NCI-H345 treated with DMSO at 0.1 percent for 48 hours (cell line): Measurements from ENCODE around the gene RAB3GAP2.
"Not testable (repeated sequence)": the region's sequence is repeated elsewhere in the genome, so short reads cannot be mapped to it uniquely, and the experiment has no call there.

ENCODE experiments used
- DNase-seq: peaks from one replicate; lab custom pipeline; 2025; ENCODE audit not compliant: unreplicated experiment; lab: John Stamatoyannopoulos, UW

RAB3GAP2 gene

DNA sequence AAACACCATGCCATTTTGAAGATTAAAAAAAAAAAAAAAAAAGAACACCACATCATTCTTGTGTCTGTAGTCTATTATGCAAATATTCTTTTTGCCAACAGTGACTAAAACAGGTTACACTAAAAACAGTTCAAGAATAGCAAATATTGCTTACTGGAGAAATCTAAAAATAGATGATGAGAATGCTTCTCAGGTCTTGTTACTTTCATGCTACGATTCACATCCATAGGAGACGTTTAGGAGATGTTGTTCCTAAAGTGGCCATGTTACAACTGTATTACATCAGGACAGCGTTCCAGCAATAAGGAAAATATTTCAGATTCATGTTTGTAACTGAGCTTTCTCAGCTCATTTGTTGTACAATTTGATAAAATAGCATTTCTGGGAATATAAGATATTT lies 32.3 kb downstream of the RAB3GAP2 start:
- no peak for DNase-seq

DNA sequence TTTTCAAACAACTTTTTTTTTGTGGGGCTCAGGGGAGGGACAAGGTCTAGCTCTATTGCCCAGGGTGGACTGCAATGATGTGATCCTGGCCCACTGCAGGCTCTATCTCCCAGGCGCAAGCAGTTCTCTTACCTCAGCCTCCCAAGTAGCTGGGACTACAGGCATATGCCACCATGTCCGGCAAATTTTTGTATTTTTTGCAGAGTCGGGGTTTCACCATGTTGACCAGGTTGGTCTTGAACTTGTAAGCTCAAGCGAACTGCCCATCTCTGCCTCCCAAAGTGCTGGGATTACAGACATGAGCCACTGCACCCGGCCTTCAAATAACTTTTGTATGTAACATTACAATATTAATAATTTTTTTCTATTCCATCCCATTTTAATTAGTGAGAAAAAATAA lies 33.0 kb downstream of the RAB3GAP2 start:
- DNase-seq, result no peak

DNA sequence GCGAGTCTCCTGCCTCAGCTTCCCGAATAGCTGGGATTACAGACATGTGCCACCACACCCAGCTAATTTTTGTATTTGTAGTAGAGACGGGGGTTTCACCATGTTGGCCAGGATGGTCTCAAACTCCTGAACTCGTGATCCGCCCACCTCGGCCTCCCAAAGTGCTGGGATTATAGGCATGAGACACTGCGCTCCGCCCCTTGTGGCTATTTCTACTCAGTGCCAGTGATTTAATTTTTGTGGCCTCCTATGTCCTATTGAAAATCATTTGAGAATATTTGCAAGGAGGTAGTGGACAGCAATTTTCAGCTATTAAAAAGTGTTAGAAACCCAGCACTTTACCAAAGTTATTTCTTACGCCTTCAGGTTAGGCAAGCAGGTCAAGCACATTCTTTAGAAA lies 36.0 kb downstream of the RAB3GAP2 start:
- DNase-seq, result not testable (repeated sequence)

DNA sequence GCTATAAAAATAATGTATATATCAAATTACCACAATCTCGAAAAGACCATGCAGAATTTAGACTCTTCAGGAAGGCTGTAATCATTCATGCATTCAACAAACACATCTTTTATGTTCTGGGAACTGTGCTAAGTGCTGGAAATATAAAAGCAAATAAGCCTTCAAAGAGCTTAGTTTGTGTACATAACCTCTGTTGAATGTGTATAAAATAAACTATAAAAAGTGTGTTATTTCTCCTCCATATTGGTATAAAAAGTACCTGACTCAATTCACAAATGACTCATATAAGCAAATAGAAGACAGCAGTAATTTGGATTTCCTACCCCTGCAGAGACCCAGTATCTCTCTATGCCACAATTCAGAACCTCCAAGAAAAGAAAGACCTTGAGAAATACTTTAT lies 36.8 kb downstream of the RAB3GAP2 start:
- no peak for DNase-seq

DNA sequence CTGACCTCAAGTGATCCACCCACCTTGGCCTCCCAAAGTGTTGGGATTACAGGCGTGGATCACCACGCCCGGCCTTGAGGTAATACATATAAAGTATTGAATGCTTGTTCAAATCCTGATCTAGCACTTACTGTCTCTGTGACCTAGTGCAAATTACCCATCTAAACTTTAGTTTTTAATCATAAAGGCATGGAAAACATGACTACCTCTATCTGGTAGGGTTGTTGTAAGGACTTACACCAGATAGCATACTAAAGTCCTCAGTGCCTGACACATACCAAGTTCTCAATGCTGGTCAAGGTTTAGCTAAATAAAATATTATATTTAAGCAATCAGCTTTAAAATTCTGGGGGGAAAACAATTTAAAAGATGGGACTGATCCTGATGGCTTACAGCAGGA lies 38.3 kb downstream of the RAB3GAP2 start:
- DNase-seq, result no peak

DNA sequence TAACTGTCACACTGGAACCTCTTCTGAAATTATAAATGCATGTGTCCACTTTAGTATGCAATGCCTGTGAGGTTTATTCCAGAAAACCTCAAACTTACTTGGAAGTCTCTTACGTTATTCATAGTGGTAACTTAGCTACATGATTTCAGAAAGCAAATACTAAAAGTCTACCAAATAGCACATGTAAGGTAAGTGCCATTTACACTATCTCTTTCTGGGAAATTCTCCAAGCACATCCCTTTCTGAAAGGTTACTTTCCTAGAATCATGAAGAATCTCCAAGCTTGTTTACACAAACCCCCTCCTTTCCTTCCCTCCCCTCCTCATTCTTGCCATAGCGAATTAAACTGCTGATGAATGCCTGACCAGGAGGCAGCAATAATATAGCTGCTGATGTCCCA lies 42.5 kb downstream of the RAB3GAP2 start:
- DNase-seq, result no peak

DNA sequence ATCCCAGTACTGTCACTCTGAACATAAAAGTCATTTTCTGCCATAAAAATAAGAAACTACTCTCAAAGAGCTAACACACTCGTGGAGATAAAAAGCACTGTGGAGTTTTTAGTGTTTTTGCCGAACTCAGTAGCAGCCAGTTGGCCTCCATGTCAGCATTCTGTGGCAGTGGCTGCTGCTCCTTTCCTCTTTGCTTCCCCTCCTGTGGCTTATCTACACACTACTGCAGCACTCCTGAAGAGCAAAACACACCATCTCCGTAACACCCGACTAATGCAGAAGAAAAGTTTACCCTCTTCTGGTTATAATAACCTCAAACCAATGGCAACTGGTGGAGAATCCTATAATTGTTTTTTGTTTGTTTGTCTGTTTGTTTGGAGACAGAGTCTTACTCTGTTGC lies 44.9 kb downstream of the RAB3GAP2 start:
- no peak for DNase-seq

DNA sequence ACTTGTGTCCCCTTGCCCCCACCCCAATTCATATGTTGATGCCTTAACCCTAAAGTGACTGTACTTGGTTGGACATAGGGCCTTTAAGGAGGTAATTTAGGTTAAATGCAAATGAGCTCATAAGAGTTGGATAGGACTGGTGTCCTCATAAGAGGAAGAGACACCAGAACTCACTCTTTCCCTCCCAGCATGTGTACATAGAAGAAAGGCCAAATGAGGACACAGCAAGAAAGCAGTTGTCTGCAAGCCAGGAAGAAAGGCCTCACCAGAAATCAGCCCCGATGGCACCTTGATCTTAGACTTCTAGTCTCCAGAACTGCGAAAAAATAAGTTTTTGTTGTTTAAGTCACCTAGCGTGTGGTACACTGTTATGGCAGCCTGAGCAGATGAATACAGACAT lies 45.5 kb downstream of the RAB3GAP2 start:
- no peak for DNase-seq

DNA sequence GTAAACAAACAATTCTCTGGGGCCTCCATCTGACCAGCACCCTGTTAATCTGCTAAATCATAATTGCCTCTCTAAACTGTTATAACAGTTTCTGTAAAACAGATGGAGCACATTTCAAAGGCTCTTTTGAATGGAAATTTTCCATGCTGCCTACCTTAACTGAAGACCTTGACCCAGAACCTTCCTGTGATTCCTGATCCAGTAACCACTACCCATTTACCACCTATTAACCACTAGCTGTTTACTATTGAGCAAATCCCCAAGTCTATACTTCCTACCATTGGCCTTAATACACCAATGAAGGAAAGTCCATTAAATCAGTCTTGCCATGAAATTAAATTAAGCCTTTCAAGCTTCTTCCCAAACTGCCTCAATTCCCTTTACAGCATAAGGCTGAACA lies 46.3 kb downstream of the RAB3GAP2 start:
- no peak for DNase-seq

DNA sequence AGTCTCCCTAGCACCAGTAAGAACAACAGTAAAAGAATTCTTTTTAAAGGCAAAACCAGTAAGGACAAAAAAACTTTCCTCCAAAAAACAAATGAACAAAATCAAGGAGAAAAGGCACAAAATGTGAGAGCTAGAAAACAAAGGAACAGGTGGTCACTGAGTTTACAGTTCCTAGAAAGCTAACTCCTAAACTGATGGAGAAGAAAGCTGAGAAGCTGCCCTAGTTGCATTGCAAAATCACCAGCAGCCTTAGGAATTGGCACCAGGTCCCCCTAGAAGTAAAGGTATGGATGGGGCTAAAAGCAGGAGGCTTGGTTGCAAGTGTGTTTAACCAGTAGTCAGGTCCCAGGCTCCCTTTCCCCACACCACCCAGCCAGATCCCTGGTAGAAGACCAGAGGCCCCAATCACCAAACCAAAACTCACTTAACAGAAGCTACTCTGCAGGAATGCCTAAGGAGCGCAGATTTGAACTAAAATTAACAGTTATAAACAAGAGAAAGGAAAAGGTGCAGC lies 47.6 kb downstream of the RAB3GAP2 start:
- DNase-seq, result no peak

DNA sequence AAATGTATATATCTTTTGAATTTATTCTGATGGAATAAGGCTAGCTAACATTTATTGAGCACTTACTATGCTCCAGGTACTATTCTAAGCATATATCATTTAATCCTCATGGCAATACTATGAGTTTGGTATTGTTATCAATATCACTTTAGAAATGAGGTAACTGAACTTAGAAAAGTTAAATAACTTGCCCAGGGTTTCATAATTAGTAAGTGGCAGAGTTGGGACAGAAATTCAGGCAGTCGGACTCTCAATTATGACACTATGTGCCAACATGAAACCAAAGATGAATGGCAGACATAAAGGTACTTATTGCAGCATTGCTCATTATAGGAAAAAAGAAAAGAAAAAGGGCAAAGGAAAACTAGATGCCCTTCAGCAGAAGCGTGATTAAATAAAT lies 48.2 kb downstream of the RAB3GAP2 start:
- DNase-seq, result no peak

DNA sequence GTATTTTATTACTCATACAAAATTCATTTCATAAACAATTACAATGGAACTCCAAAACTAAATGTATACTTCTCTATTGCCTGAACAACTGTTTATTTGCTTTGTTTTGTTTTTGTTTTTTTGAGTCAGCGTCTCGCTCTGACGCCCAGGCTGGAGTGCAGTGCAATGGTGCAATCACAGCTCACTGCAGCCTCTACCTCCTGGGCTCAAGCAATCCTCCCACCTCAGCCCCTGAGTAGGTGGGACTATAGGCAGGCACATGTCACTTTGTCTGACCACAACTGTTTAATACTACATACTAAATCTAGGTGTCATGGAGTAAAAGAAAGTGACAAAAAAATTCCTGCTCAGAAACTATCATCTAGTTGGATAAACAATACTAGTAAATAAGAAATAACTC lies 49.3 kb downstream of the RAB3GAP2 start:
- no peak for DNase-seq

DNA sequence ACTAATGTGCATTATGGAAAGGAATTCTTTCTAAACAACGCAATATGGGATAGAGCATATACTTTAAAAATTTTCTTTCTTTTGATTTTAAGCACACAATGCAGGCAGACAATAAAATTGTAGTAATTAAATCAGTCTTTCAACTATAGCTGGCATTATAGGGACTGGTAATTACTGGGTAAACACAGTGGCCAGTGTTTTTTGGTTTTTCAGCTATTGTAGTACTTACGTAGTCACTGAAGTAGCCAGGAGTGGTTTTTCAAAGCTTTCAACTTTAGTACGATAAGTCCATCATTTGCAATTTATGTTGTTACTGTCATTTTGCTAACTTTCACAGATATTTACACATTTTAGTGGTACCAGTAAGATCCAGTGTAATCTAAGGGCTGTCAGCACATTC lies 50.6 kb downstream of the RAB3GAP2 start:
- no peak for DNase-seq

DNA sequence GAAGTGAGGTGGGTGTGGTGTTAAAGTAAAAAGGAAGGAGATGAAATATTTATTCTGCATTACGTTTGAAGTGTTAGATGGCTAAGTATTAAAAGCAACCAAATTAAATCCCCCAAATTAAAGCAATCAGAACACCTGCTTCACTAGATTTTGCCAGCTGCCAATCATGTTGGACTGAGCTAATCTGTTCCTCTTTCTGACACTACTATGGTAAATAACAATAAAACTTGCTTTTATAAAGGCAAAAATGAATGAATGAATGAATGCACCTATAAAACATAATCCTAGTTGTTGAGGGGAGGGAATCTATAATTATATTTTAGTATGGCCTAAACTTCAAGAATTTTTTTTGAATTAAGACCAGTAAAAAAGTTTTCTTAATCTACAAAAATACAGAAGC lies 51.0 kb downstream of the RAB3GAP2 start:
- DNase-seq, result no peak

DNA sequence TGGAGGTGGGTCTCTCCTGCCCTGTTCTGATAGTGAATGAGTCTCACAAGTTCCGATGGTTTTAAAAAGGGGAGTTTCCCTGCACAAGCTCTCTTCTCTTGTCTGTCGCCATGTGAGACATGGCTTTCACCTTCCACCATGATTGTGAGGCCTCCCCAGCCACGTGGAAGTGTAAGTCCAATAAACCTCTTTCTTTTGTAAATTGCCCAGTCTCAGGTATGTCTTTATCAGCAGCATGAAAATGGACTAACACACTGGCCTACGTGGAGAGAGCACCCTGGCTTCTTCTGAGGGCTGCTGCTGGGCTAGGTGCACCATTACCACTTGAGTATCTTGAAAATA lies 51.6 kb downstream of the RAB3GAP2 start:
- DNase-seq, result not testable (repeated sequence)

DNA sequence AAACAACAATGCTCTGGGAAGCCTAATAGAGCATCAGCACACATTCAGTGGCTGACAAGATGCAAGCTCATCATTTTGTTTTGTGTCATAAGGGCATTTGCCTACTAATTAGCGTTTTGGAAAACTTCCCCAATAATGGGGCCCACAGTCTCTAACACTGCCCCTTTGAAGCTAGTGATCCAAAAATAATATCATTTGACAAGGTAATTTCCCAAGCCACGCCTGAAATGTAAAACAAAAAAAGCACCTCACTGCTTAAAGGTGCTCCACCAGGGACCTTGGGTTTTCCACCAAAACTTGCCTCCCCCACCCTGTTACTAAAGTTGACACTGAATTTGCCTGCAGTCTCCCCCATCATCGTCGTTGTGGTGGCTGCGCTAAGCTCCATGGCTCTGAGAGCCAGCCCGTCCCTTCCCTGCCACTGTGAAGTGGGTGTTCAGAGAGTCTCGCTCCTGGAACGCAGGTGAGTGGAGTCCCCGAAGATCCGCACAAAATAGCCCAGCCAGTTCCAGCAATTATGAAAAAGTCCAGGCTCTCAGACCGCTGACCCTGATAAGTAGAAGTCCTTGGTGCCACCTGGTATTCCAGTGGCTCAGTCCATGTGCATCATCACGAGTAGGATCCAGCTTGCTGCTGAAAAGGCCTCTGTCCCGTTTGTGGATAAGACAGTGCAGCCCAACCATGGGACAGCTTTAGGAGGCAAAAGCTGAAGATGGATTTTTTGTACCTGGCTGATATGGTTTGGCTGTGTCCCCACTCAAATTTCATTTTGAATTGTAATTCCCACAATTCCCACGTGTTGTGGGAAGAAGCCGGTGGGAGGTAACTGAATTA lies 52.2 kb downstream of the RAB3GAP2 start:
- DNase-seq, result no peak

DNA sequence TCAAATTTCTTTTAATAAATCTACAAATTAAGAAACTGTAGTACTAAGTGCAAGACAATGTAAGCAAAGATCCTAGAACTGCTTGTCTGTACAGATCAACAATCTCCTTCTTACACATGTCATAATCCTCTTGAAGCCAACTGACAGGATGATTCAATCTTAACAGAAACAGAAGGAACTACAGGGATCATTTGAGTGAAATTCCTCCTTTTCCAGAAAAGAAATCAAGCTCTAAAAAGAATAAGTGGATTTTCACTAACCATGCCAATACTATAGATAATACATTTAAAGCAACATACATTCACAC lies 53.2 kb downstream of the RAB3GAP2 start:
- DNase-seq, result no peak

DNA sequence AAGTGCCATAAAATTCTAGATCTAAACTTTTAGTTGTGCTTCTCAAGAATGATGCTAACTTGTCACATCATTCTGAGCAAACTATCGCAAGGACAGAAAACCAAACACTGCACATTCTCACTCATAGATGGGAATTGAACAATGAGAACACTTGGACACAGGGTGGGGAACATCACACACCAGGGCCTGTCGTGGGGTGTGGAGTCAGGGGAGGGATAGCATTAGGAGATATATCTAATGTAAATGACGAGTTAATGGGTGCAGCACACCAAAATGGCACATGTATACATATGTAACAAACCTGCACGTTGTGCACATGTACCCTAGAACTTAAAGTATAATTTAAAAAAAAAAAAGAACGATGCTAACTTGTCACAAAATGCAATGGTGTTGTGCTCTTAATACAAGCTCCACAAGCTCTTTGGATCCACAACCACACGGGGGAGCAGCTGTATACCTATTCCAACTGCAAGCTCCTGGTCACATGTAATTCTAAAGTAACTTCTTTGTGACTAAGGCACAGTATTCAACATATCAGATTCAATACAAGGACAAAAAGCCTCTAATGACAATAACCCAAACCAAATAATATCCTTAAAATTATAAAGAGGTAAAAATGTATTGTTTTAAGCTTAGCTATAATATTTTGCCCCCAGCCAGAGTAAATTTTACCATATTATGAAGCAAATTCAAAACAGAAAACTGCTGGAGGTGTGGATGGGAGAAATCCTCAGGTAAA lies 53.7 kb downstream of the RAB3GAP2 start:
- DNase-seq, result peak; percentile 19

DNA sequence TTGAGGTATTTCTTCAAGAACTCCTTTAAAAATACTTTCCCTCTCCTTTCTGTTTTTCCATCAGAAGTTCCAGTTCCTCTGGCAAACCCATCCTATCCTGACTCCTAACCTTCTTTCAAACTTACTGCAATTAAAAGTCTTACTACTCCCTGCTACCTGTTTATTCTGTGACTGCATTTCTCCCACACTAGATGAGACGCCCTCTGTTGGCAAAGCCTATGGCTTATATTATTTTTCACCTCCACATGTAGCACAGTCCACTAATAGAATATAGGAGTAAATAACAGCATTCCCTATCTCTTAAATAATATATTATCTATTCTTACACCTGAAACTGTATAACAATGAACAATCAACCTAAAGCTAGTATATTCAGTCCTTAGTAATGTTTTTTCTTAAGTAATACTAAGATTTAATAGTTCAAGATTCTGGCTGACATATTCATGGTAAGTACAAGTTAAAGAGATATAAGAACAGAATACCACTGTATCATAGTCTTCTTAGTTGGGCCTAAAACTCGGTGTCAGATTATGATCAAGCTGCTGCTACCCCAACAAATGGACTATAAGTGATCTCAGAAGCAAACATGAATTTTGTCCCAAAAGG lies 54.8 kb downstream of the RAB3GAP2 start:
- no peak for DNase-seq

DNA sequence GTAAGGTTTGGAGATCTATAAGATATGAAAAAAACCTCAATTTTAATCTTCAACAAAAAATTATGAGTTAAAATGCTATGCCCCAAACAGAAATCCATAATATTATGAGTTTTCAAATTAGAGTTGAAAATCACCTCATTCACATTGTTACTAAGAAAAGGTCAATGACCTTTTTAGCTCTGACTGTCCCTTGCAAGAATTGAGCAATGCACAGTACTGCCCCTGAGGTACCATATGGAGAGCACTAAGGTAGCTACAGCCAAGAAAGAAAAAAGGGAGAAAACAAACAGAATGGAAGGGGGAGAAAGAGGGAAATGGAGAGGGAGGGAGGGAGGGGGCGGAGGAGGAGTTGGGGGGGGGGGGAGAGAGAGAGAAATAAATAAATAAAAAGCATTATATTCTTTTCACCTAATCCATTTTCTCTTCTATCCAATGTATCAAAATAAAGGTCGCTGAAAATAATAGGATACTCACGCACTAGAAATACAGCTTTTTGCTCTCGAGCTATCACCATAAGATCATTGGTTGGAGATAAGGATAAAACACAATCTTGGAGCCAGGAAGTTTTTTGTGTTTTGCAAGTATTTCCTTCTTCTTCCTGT lies 58.8 kb downstream of the RAB3GAP2 start:
- DNase-seq, result no peak

DNA sequence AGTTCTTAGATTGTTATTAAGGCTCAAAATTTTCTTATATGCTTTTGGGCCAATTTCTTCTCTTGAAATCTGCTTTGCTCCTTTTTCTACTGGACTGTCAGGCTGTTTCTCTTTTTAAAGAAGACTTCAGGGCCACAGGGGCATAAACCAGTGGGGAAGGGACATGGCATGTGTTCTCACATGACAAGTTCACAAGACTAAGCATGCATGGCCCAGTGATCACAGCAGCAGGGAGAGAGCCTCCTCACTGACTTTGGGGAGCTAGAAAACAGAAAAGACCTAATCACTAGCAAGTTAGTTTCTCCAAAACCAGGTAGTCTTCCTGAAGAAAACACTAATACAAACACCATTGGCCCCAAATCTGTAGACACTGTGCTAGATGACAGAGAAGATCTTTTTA lies 64.8 kb downstream of the RAB3GAP2 start:
- no peak for DNase-seq

DNA sequence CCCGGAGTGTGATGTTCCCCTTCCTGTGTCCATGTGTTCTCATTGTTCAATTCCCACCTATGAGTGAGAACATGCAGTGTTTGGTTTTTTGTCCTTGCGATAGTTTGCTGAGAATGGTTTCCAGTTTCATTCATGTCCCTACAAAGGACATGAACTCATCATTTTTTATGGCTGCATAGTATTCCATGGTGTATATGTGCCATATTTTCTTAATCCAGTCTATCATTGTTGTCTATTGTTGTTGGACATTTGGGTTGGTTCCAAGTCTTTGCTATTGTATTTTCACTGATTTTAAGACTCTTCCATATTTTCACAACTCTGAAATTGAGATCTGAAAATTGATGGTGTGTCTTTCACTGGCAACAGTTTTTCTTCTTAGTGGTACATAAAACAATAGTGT lies 67.5 kb downstream of the RAB3GAP2 start:
- DNase-seq, result not testable (repeated sequence)
